GM12874 (cell line): ENCODE results near the gene CES2.

Experiments
- CTCF ChIP-seq: IDR thresholded peaks from 2 replicates; pipeline ENCODE4 v1.5.1; 2011; ENCODE audit warnings: low read depth, mild to moderate bottlenecking, control low read depth, low read length, moderate library complexity; ENCODE audit not compliant: insufficient read depth

CES2 gene

GRCh38 chr16:66891360-66891759 lies 44.0 kb upstream of the CES2 start:
- no peak for TF ChIP-seq CTCF

GRCh38 chr16:66891797-66892196 lies 43.5 kb upstream of the CES2 start:
- TF ChIP-seq CTCF = no peak

DNA sequence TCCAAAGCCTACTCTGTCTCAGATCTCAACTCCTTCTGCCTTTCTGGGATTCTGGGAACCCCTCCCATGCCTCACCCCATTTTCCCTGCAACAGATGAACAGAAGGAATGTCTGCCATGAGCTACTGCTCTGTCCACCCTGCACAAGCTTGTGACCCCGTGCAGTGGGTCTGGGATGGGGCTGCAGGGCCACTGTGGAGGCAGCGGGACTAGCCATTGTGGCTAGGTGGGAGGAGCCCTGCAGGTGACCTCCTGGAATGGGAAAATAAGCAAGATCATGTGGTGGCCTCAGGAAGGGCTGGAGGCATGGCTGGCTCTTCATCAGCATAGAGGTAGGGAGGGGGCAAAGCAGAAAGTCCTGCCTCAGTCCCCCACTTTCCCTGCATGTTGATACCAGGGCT lies 41.3 kb upstream of the CES2 start:
- TF ChIP-seq CTCF = no peak

DNA sequence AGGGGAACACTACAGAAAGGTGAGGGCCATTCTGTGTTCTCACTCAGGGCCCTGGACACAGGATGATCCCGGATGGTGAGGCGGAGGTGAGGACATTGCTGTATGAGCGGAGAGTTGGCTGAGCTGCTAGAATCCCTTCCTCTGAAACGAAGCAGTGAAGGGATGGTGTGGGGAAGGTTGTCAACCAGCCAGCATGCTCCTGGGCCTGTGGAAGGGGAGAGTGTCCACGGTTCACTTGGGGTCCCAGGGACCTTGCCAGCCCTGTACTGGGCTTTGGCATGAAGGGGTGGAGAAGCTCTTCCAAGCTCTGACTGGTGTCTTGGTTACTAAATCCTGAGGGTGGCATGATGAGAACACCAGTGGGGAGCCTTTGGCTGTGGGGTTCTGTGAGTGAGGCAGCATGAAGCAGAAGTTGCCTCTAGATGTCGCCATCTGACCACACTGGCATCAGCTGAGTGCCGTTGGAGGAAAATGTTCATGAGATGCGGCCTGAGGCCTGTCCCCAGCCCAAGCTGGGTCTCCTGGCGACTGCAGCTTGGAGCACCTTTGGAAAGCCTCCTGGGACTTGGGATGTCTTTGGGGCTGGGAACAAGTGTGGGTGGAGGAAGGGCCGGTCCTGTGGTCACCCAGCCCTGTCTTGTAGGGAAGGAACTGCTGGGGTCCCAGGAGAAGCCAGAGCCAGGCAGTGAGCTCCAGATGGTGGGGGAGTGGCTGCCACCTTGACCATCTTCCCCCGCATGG lies 40.2 kb upstream of the CES2 start:
- TF ChIP-seq CTCF = peak; percentile 87

GRCh38 chr16:66895689-66895979 lies 39.7 kb upstream of the CES2 start:
- no peak for TF ChIP-seq CTCF

DNA sequence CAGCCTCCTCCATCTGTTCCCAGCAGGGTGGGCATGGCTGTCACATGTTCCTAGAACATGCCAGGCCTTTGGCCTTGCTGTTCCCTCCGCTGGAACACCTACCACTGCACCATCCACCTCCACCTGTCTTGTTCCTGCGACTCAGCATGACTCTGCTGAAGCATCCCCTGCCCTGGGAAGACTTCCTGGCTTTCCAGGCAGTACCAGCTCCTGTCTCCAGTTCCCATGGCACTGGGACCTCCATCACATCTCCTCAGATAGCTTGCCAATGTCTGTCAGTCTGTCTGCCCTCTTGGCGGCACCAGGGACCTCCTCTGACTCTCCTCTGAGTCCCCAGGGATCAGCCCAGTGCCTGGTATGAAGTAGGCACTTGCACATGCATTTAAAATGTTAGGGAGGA lies 39.3 kb upstream of the CES2 start:
- TF ChIP-seq CTCF = no peak

- no peak for TF ChIP-seq CTCF
These were observed 37.1 kb upstream of the CES2 start for GRCh38 chr16:66898207-66898606.

GRCh38 chr16:66898933-66899309 lies 36.4 kb upstream of the CES2 start:
- TF ChIP-seq CTCF = no peak
